Lower leg skin (tissue), 3 donors: Measurements from ENCODE around the gene RUNX2.

Experiments used
- CTCF ChIP-seq, 3 donors: fragments of 450-650 bp; IDR thresholded peaks; one replicate each; pipeline ENCODE4 v1.5.1; 2016; ENCODE audit warnings: antibody characterized with exemption in 3 of 3, mild to moderate bottlenecking in 3 of 3, moderate library complexity in 2 of 3
- POLR2A ChIP-seq, 2 donors: fragments of 450-650 bp; IDR thresholded peaks; one replicate each; pipeline ENCODE4 v1.6.1; 2016 to 2017; ENCODE audit warnings: antibody characterized with exemption in 2 of 2, mild to moderate bottlenecking in 1 of 2, moderate library complexity in 1 of 2

- TF ChIP-seq POLR2A (IDR thresholded peaks at IDR 0.05) (no peak), CTCF (IDR thresholded peaks at IDR 0.05) (no peak)
These were observed 99.6 kb downstream of the RUNX2 start for GRCh38 chr6:45427726-45428125.
